C1 segment of cervical spinal cord (tissue), 14 donors: Measurements from ENCODE around the gene CLIC3.

Experiments
- DNase-seq, 14 donors: peaks; one replicate each; lab custom pipeline; 2025; lab: John Stamatoyannopoulos, UW

Gene CLIC3

GRCh38 chr9:136981588-136982231 lies 14.7 kb downstream of the CLIC3 start:
- peak in 11 of 14 donors; percentile 34 to 83 (median 77) for DNase-seq

- peak in 1 of 14 donors; percentile 56 for DNase-seq
Observed at GRCh38 chr9:136980669-136981478, 15.5 kb downstream of the CLIC3 start.

GRCh38 chr9:136979769-136980587 lies 16.4 kb downstream of the CLIC3 start:
- DNase-seq, result peak in 1 of 14 donors; percentile 50

GRCh38 chr9:136978865-136979544 lies 17.4 kb downstream of the CLIC3 start:
- peak in 1 of 14 donors; percentile 34 for DNase-seq

- peak; percentile 36 to 94 (median 86) for DNase-seq
Observed at GRCh38 chr9:136978073-136978864, 18.1 kb downstream of the CLIC3 start.

GRCh38 chr9:136977649-136978072 lies 18.7 kb downstream of the CLIC3 start:
- DNase-seq, result no peak

- DNase-seq, result peak in 13 of 14 donors; percentile 61 to 96 (median 92)
Observed at GRCh38 chr9:136977223-136977622, 19.1 kb downstream of the CLIC3 start, which contains the start of gene PTGDS. Gene PTGDS (plus strand): TSS chr9:136977504. CDS start chr9:136977579, 75 bp downstream.

- peak in 12 of 14 donors; percentile 35 to 81 (median 62) for DNase-seq
Observed at GRCh38 chr9:136975644-136976043, 20.7 kb downstream of the CLIC3 start.

- DNase-seq, result peak in 1 of 14 donors; percentile 62
Observed at GRCh38 chr9:136974817-136975535, 21.4 kb downstream of the CLIC3 start.

GRCh38 chr9:136973618-136974617 lies 22.4 kb downstream of the CLIC3 start:
- no peak for DNase-seq

GRCh38 chr9:136972743-136973142 lies 23.6 kb downstream of the CLIC3 start:
- no peak for DNase-seq

- no peak for DNase-seq
Observed at GRCh38 chr9:136972335-136972734, 24.0 kb downstream of the CLIC3 start.

- no peak for DNase-seq
Observed at GRCh38 chr9:136971746-136972145, 24.6 kb downstream of the CLIC3 start.

GRCh38 chr9:136970361-136970760 lies 26.0 kb downstream of the CLIC3 start:
- no peak for DNase-seq

- DNase-seq, result no peak
Observed at GRCh38 chr9:136969774-136970173, 26.6 kb downstream of the CLIC3 start.

- no peak for DNase-seq
Observed at GRCh38 chr9:136969150-136969549, 27.2 kb downstream of the CLIC3 start.

GRCh38 chr9:136968333-136969127 lies 27.8 kb downstream of the CLIC3 start:
- no peak for DNase-seq
